Measurements from ENCODE around the gene KCNIP4. TPM values are rescaled to one million over a fixed set of nuclear protein-coding genes. Genes with fewer than 3 reads are reported as not detected.
A peak's percentile ranks its signal among the peaks of the same experiment; 100 is the strongest.

The KCNIP4 gene
- total RNA-seq, 1 donor from 2014 or later: 0.39 TPM

DNA sequence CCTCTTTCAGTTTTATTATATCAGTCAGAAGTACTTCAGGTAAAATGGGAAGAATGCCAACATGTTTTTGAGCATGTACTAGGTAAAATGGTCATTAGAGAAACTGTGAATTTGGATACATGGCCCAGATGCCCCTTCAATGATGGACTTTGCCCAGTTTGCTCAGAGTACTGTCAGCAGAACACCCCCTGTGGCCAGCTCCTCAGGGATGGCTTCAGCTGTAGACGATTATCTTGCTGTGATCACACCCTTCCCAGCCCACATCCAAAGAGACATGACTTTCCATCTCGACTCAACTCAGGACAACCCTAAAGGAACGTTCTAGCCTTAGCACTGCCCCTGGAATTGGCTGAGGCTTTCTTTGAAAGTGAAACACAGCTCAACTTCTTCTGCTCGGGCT lies 809.2 kb downstream of the KCNIP4 start:
- no peaks in the 10 kb centered on the region for H3K4me1 ChIP-seq
- H3K9me3 Mint-ChIP-seq: no peaks in the 10 kb centered on the region
- no peaks in the 10 kb centered on the region for H3K9me3 ChIP-seq (ENCODE audit: low read depth)
- no peak overlapping the region for H3K27ac ChIP-seq
- H4K20me1 ChIP-seq (ENCODE audit: low read depth): no peaks in the 10 kb centered on the region
- H3K79me2 ChIP-seq (ENCODE audit: low read depth): no peaks in the 10 kb centered on the region
- no peak overlapping the region for H3K4me3 ChIP-seq
- H3K4me1 Mint-ChIP-seq: no peaks in the 10 kb centered on the region
- DNase-seq (ENCODE audit: low spot score): no peak
- no peak overlapping the region for H2AFZ ChIP-seq (replicated peaks)
- H3K9ac ChIP-seq: no peak overlapping the region
- no peaks in the 10 kb centered on the region for H3K36me3 ChIP-seq
- no peaks in the 10 kb centered on the region for H3K27me3 ChIP-seq
- no peaks in the 10 kb centered on the region for H3K36me3 Mint-ChIP-seq
- H3K4me2 ChIP-seq: no peak overlapping the region
- no peak overlapping the region for H3K4me3 Mint-ChIP-seq
- no peak overlapping the region for H3K27ac Mint-ChIP-seq
- no peaks in the 10 kb centered on the region for H3F3A ChIP-seq (ENCODE audit: low read depth)
- peaks cover 4% of the 10 kb centered on the region for H3K27me3 Mint-ChIP-seq (ENCODE audit: insufficient read depth, low read depth)
- no peak for TF ChIP-seq EZH2phosphoT487 (IDR thresholded peaks at IDR 0.05)
- TF ChIP-seq, protein P1, sequence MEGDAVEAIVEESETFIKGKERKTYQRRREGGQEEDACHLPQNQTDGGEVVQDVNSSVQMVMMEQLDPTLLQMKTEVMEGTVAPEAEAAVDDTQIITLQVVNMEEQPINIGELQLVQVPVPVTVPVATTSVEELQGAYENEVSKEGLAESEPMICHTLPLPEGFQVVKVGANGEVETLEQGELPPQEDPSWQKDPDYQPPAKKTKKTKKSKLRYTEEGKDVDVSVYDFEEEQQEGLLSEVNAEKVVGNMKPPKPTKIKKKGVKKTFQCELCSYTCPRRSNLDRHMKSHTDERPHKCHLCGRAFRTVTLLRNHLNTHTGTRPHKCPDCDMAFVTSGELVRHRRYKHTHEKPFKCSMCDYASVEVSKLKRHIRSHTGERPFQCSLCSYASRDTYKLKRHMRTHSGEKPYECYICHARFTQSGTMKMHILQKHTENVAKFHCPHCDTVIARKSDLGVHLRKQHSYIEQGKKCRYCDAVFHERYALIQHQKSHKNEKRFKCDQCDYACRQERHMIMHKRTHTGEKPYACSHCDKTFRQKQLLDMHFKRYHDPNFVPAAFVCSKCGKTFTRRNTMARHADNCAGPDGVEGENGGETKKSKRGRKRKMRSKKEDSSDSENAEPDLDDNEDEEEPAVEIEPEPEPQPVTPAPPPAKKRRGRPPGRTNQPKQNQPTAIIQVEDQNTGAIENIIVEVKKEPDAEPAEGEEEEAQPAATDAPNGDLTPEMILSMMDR (IDR thresholded peaks at IDR 0.05): no peak
- no peak for TF ChIP-seq EZH2 (IDR thresholded peaks at IDR 0.05)

DNA sequence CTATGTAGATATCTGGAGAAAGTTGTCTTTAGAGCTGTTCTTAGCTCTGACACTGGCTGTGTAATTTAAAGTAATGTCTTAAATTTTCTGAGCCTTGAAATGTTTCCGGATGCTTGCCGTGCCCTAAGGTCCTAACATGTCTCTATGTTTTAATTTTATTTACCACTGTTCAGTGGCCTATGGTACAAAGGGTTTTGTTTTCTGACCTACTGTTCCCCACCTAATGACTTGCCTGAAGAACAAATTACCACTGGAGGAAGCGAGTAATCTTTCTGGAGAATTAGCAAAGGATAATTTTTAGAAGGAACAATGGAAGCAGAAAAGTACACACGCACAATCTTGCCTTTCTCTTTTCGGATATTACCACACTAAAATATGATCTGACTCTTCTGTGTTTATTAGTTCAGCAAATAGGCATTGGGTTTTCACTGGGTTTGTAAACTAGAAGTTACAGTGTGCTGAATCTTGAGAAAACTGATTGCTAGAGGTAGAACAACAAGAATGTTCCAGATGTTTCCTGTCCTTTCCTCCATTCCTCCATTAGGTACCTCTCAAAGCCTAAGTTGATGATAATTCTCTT lies 812.4 kb downstream of the KCNIP4 start:
- Histone ChIP-seq H3K4me3 (no peak overlapping the region), H3K27me3 (no peaks in the 10 kb centered on the region), H2AFZ (replicated peaks) (no peak overlapping the region), H3K4me2 (no peak overlapping the region), H4K20me1 (ENCODE audit: low read depth) (no peaks in the 10 kb centered on the region), H3K9ac (no peak overlapping the region), H3K4me1 (no peaks in the 10 kb centered on the region), H3K79me2 (ENCODE audit: low read depth) (no peaks in the 10 kb centered on the region), H3K9me3 (ENCODE audit: low read depth) (no peaks in the 10 kb centered on the region), H3K27ac (no peak overlapping the region), H3F3A (ENCODE audit: low read depth) (no peaks in the 10 kb centered on the region), H3K36me3 (no peaks in the 10 kb centered on the region)
- Mint-ChIP-seq H3K4me1 (no peaks in the 10 kb centered on the region), H3K4me3 (no peak overlapping the region), H3K27ac (no peak overlapping the region), H3K9me3 (no peaks in the 10 kb centered on the region), H3K36me3 (no peaks in the 10 kb centered on the region), H3K27me3 (ENCODE audit: insufficient read depth, low read depth) (no peaks in the 10 kb centered on the region)
- no peak for DNase-seq (ENCODE audit: low spot score)
- TF ChIP-seq EZH2 (IDR thresholded peaks at IDR 0.05) (no peak), EZH2phosphoT487 (IDR thresholded peaks at IDR 0.05) (no peak)
- TF ChIP-seq, protein P1 (IDR thresholded peaks at IDR 0.05): no peak

DNA sequence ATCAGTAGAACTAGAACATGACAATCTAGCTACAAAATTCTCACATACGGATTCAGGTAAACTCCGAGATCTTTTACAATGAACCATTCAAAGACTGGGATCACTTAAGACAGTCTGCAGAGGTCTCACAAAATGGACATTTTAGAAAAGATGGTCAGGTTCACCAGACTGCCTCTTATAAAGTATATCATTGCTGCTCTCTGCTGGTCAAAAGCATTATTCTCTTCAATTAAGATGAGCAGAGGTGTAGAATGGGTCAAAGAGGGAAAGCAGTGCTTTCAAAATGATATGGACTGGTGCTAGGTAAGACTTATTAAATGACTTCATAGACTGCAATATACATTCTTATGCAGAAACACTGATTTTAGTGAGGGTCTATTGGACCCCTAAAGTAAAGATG lies 813.6 kb downstream of the KCNIP4 start:
- H3K36me3 Mint-ChIP-seq: no peaks in the 10 kb centered on the region

More for the DNA sequence above, 813.6 kb downstream of the KCNIP4 start:
- H4K20me1 ChIP-seq (ENCODE audit: low read depth): no peaks in the 10 kb centered on the region
- H2AFZ ChIP-seq (replicated peaks): no peak overlapping the region
- Mint-ChIP-seq H3K4me3 (no peak overlapping the region), H3K4me1 (no peaks in the 10 kb centered on the region), H3K27ac (no peak overlapping the region), H3K9me3 (no peaks in the 10 kb centered on the region), H3K27me3 (ENCODE audit: insufficient read depth, low read depth) (no peaks in the 10 kb centered on the region)
- no peaks in the 10 kb centered on the region for H3K27me3 ChIP-seq
- H3K4me1 ChIP-seq: no peaks in the 10 kb centered on the region
- peak; percentile 37 for DNase-seq (ENCODE audit: low spot score)
- H3K36me3 ChIP-seq: no peaks in the 10 kb centered on the region
- H3F3A ChIP-seq (ENCODE audit: low read depth): no peaks in the 10 kb centered on the region
- H3K9me3 ChIP-seq (ENCODE audit: low read depth): no peaks in the 10 kb centered on the region
- no peak overlapping the region for H3K27ac ChIP-seq
- TF ChIP-seq EZH2phosphoT487 (IDR thresholded peaks at IDR 0.05) (no peak), EZH2 (IDR thresholded peaks at IDR 0.05) (no peak)
- TF ChIP-seq, protein P1 (IDR thresholded peaks at IDR 0.05): peak; percentile 50
- H3K4me2 ChIP-seq: no peak overlapping the region
- no peaks in the 10 kb centered on the region for H3K79me2 ChIP-seq (ENCODE audit: low read depth)
- no peak overlapping the region for H3K4me3 ChIP-seq
- H3K9ac ChIP-seq: no peak overlapping the region
